ENCODE measurements around the gene IL4I1.

GRCh38 chr19:49889687-49890348, 6.9 kb downstream of the IL4I1 start:
- TF ChIP-seq CTCF (IDR thresholded peaks at IDR 0.05) (peak; percentile 97), ZFX (IDR thresholded peaks at IDR 0.05; ENCODE audit: borderline replicate concordance) (no peak)

Data from 22Rv1 (cell line).